Cardiac fibroblast (primary cell): ENCODE measurements around the gene GORASP2.

ENCODE experiments used
- DNase-seq, 2 donors: peaks; one replicate each; pipeline versions ENCODE4 v3.0.0 to v3.0.0-alpha.2; 2010; ENCODE audit warnings: low read depth in 2 of 2
- H3K4me3 ChIP-seq, 2 donors: replicated peaks in 1 of 2; 1 replicate in 1 of 2; 2 replicates in 1 of 2; pipeline ENCODE4 v1.5.1; 2011; ENCODE audit warnings: low read depth in 2 of 2, low read length in 2 of 2, mild to moderate bottlenecking in 2 of 2, moderate library complexity in 1 of 2
- TF ChIP-seq, protein P1 (sequence below): IDR thresholded peaks from one replicate; pipeline ENCODE4 v1.5.1; 2011; ENCODE audit warnings: low read depth, mild to moderate bottlenecking, low read length, inconsistent platforms

Gene GORASP2

DNA sequence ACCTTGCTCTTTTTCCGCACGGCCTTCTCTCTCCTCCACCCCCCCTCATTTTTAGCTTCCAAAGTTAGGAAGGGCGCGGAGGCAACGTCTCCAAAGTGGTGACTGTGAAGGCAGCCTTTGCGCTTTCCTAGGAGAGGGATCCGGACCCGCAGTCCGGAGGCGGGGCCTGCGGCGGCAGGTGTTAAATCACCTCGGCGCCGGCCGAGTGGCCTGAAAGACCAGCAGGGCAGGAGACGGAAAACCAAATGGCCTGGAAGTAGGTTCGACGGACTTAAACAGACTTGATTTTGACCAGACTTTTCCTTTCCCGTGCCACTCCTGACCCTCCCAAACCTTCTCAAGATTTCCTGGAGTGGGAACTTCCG is 615 bp downstream of the GORASP2 start:
- TF ChIP-seq, protein P1, sequence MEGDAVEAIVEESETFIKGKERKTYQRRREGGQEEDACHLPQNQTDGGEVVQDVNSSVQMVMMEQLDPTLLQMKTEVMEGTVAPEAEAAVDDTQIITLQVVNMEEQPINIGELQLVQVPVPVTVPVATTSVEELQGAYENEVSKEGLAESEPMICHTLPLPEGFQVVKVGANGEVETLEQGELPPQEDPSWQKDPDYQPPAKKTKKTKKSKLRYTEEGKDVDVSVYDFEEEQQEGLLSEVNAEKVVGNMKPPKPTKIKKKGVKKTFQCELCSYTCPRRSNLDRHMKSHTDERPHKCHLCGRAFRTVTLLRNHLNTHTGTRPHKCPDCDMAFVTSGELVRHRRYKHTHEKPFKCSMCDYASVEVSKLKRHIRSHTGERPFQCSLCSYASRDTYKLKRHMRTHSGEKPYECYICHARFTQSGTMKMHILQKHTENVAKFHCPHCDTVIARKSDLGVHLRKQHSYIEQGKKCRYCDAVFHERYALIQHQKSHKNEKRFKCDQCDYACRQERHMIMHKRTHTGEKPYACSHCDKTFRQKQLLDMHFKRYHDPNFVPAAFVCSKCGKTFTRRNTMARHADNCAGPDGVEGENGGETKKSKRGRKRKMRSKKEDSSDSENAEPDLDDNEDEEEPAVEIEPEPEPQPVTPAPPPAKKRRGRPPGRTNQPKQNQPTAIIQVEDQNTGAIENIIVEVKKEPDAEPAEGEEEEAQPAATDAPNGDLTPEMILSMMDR, result no peak
- DNase-seq, result peak; percentile 28 to 39

DNA sequence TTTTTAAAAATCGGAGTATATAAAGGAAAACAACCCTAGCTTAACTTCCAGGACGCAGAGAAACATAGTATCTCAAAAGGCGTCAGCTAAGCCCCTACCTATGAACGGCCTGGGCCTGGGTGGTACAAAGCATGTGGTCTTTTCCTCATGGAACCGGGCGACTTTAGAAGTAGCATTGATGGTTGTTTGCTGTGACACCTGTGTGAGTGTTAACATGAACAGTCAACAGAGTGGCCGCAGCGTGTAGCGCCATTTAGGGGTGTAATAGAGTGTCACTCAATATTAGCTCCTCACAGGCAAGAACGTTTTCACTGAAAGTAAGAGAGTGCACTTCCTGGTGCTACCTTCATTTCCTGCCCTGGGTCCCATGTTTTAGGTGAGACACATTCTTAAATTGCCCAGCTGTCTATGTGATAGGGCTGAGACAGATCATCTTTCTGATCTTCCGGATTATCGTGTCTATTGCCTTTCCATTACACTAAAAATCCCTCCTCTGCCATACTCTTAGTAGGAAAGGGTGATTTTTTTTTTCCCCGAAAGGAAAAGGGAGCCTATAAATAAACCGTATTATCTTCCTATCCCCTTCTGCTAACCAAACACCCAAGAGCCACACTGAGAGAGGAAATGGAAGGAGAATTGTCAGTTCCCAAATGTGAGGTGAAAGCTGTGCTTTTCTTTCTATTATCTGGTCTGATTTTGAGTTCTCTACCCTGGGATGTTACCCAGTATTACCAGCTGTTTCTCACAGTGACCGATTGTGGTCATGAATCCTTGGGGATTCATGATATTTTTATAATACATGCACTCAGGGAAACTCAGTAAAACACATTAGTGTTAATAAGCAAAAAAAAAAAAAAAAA is 1.3 kb downstream of the GORASP2 start:
- H3K4me3 ChIP-seq, result peak overlapping the region; percentile 74 to 82
- TF ChIP-seq, protein P1, result no peak
- peak; percentile 14 to 53 for DNase-seq

More for the DNA sequence above, 615 bp downstream of the GORASP2 start:
- H3K4me3 ChIP-seq, result peak overlapping the region; percentile 74 to 82

DNA sequence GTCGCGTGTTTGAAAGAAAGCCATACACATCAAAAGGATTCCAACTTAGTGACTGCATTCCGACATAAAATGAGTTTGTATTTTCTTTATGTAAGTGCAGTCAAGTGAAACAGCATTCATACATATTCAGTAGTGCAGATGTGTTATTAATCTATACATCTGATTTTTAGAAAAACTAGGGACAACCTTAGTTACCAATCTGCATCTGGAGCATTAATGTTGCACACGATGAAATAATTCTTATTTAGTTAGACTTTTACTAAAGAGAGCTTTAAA is 1.9 kb downstream of the GORASP2 start:
- H3K4me3 ChIP-seq, result peak overlapping the region in 1 of 2 donors; percentile 74
- TF ChIP-seq, protein P1, result no peak
- DNase-seq, result no peak

DNA sequence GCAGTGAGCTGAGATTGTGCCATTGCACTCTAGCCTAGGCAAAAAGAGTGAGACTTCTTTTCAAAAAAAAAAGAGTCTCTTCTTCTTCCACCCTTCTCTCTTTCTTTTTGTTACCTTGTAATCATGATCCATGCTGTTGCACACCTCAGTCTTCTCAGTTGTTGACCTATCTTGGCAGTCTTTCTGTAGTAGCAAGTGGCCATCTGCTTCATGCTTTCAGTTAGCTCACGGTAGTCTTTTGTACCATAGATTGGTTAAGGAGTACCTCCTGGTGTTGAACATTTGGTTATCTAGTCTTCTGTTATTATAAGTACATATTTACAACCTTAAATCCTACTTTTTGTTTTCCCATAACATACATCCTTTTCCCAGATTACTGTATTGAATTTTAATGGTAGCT is 3.1 kb downstream of the GORASP2 start:
- H3K4me3 ChIP-seq, result no peak overlapping the region
- no peak for DNase-seq
- TF ChIP-seq, protein P1, result no peak

DNA sequence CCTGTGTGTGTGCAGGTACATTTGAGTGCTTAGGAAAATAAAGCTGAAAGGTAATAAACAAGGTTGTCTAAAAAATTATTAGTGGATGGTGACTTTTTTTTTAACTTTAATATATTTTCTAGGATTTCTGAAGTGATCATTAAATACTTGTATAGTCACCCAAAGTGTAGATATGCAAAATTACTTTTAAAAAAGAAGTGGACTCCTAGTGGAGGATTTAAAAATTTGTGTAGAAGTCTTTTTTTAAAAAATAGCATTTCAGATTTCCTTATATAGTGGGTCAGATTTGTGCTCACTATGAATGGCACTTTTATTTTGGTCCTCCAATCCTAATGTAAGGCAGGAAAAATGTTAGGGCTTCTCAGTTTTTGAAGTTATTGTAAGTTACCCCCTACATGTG is 3.9 kb downstream of the GORASP2 start:
- DNase-seq, result no peak
- no peak overlapping the region for H3K4me3 ChIP-seq
- TF ChIP-seq, protein P1, result no peak

DNA sequence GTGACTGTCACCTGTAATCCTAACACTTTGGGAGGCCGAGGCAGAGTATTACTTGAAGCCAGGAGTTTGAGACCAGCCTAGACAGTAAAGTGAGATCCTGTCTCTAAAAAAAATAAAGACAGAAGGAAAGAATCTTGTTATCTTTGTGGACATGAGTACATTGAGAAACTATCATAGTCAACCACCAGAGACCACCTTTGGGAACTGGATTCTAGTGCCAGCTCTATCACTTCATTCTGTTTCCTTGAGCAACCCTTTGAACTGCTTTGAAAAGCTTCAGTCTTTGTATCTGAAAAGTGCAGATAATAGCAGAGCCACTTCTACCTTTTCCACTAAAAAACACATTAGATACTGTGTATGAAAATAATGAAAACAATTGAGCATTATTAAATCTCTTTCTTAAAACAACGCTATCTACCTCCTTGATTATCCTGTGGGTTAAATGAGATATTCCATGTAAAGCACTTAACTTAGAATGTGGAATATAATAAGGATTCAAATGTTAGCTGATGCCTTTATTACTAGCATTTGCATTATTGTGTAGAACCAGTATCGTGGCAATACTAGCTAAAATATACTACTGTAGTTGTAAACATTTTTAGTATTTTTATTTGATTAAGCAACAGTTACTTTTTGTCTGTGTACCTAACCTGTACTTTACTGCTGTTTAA is 8.8 kb downstream of the GORASP2 start:
- no peak for DNase-seq
- H3K4me3 ChIP-seq, result no peak overlapping the region
- TF ChIP-seq, protein P1, result no peak
